HG02852 (cell line): ENCODE data around the gene INHA.
A peak's percentile ranks its signal among the peaks of the same experiment; 100 is the strongest.

Experiments
- ATAC-seq: cut with Tn5 transposase; IDR thresholded peaks from one replicate; pipeline ENCODE4 v1.9.1; 2021; ENCODE audit warnings: mild to moderate bottlenecking, moderate library complexity; ENCODE audit not compliant: unreplicated experiment

INHA gene, protein sequence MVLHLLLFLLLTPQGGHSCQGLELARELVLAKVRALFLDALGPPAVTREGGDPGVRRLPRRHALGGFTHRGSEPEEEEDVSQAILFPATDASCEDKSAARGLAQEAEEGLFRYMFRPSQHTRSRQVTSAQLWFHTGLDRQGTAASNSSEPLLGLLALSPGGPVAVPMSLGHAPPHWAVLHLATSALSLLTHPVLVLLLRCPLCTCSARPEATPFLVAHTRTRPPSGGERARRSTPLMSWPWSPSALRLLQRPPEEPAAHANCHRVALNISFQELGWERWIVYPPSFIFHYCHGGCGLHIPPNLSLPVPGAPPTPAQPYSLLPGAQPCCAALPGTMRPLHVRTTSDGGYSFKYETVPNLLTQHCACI

DNA sequence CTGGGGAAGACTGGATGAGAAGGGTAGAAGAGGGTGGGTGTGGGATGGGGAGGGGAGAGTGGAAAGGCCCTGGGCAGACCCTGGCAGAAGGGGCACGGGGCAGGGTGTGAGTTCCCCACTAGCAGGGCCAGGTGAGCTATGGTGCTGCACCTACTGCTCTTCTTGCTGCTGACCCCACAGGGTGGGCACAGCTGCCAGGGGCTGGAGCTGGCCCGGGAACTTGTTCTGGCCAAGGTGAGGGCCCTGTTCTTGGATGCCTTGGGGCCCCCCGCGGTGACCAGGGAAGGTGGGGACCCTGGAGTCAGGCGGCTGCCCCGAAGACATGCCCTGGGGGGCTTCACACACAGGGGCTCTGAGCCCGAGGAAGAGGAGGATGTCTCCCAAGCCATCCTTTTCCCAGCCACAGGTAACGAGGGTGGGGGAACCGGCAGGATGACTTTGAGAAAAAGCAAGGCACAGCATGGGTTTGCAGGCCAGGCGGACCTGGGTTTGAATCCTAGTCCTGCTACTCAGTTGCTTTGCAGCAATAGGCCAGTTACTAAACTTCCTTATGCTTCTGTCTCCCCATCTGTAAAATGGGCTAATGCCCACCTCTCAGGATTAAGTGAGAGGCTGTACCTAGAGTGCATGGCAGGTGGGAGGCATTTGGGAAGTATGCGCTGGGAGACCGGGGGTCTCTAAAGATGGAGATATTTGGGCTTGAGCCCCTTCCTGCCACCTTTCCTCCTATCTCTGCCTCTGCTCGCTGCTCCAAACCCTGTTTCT is at the start of gene INHA:
TSS of gene INHA (plus strand) at position 74 of the 765 bp plus-strand sequence. CDS start at position 139, 65 bp downstream.
- no peak for ATAC-seq

DNA sequence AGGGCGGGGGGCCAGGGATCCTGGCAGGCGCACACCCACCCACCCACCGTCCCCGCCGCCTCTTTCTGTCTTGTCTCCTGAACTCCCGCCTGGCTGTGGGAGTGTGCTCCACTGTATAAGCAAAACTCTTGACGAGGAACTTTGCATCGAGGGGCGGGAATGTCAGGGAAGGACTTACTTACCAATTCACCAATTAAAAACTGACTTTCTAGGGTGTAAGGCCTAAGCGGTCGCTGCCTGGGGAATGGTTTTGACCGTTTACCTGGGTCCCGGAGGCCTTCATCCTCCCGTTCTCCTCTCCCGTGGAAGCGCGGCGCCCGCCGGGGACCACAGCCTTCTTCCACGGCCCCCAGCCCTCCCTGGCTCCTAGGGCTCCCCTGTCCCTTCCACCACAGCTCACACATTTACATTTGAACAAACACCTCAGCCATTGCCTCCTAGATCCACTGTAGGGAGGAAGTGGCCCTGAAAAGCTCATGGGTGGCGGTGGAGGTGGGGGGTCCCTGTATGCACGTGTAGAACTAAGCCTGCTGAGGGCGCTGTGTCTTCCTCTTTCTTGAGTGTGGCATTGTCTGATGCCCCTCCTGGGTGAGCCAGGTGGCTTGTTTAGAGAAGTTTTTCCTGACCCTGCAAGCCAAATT is 49.0 kb upstream of the INHA start:
- ATAC-seq = no peak

DNA sequence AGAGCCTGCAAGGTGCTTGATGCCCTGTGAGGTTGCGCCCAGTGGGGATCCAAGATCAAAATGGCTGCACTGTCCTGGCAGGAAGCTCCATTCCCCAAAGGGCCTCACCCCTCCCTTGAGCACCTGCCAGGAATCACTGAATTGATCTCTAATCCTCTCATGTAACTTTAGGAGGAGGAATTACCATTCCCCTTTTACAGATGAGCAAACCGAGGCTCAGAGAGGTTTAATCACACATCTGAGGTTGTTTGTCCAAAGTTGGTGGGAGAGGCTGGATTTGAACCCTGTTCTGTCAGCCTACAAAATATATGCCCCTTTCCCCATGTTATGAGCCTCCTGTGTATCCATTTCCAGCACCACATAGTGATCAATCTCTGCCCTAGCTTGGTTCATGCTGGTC is 47.3 kb upstream of the INHA start:
- no peak for ATAC-seq

DNA sequence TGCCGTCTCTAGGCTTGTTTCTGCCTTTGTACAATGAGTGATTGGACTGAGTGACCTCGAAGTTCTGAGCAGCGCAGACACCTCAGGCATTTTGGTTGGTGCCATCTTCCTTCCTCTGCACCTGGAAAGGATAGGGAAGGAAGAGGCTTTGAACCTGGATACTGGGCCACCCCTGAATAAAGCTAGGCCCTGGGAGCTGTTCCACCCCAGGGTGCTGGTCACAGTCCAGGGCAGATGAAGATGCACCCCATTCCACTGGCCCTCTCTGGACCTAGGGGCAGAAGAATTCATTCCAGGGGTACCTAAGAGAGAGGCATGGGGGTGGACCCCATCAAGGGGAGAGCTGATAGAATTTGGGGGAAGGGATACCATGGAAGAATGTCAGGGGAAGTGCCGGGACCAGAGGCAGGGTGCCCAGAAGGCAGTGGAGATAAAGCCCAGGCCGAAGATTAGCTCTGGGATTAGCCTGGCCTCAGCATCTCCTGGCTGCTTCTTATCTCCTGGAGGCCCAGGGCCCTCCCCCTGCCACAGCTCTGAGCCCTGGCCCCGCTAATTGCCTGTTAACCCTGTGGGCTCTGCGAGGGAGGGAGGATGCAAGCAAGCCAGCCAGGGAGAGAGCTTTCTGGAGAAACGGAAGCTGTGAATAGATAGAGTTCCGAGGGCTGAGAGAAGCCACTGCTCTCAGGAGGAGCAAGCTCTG is 46.4 kb upstream of the INHA start:
- ATAC-seq = no peak

DNA sequence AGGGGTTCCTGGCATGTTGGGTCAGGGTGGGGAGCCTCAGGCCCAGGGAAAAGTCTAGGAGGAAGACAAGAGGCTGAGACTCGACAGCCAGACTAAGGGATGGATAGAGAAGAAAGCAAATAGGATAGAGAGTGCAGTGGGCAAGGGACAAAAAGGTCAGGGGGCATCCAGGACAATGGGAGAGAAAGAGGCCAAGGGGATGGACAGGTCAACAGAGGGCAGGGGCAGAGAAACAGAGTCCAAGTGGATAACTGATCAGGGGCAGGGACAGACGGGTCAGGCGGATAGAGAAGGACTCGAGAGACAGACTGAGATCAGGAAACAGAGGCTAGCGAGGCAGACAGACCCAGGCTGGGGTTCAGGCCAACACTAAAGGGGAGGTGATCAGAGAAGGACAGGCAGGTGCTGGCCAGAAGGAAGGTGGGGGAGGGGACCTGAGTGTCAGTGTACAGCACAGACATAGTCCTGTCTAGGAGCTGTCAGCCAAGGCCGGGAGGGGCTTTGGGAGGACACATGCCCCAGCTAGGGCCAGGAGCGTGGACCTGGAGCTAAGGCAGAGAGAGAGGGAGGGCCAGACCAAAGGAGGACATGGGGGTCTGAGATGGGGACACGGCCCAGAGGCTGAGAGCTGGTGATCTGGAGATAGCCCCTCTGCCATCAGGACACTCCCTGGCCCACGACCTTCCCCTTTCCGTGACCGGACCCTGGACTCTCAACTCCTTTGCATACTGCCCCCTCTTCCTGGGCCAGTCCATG is 45.6 kb upstream of the INHA start:
- ATAC-seq = no peak

DNA sequence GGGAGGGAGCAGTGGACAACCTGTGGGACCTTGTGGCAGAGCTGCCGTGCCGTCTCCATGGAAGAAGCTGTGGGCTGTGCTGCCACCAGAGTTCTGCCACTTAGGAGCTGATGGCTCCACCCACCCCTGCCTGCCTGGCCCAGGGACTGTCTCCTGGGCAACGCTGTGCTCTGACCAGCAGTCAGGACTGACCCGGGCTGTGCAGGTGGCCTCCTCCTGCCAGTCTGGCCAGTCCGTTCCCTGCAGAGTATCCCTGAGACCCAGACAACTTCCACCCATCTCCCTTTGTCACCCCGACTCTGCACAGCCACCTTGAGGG is 45.1 kb upstream of the INHA start:
- no peak for ATAC-seq

DNA sequence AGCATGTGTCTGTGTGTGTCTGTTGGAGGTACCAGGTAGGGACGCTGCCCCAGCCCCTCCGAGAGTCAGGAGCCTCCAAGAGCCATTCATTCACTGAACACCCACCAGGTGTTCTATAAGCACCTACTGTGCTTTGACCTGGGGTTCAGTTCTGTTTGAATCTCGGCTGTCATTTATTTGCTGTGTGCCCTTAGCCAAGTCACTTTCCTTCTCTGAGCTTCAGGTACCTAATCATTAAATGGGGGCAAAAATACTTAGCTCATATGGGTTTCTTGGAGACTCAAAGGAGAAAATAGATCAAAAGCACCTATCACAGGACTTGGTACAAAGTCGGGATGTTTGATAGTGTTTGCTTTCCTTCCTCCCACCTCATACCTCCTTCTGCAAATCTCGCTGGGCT is 44.6 kb upstream of the INHA start:
- ATAC-seq = no peak

DNA sequence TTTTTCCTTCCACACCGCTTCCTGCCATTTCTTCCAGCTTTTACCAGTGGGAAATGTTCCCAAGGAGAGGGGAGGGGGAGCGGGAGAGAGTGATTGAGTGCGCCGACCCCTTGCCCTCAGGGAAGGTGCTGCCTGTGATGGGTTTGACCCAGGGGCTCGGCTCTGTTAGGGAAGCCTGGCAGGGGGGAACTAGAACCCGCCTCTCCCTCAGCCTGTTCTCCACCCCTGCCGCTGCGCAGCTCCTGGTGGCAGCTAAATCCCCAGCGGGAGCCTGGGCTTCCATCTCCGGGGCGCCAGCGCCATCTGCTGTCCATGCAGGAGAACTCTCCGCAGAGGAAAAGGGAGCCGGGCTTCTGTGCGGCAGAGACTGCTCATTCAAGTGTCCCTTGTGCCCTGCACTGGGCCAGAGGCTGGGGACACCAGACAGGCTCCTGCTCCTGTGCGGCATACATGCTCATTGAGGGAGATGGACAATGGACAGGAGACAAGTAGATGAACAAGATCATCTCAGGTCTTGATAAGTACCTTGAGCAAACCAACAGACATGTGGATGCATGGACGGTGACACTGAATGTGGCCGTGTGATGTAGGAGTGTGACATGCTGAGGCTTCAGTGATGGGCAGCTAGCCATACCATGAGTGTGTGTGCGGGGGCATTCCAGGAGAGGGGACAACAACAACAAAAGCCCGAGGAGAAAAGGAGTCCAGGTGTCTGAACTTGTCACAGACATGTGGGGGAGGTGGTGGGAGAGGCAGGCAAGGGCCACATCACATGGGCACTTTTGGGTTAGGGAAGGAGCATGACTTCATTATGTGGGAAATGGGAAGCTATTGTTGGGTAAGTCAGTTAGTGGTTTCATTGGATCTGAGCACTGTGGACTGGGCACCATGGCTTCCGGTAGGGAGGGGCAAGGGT is 41.8 kb upstream of the INHA start:
- ATAC-seq = peak; percentile 90

DNA sequence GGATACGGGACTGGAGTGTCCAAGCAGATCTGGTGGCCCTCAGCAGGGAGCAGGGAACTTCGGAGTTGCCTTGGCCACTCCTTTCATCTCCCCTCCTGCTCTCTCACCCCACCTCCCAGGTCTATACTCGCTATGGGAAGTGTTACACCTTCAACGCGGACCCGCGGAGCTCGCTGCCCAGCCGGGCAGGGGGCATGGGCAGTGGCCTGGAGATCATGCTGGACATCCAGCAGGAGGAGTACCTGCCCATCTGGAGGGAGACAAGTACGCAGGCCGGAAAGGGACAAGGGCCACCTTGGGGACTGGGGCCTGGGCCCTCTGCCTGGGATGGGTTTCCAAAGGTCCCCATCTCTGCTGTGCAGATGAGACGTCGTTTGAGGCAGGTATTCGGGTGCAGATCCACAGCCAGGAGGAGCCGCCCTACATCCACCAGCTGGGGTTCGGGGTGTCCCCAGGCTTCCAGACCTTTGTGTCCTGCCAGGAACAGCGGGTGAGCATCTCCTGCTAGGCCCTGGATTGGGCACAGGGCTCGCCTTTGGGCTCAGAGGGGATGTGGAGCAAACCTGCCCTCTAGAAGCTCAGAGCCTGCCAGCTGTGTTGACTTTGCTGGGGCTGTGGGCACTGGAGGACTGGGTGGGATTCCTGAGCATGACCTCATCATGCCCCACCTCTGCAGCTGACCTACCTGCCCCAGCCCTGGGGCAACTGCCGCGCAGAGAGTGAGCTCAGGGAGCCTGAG is 40.3 kb upstream of the INHA start:
- ATAC-seq = no peak

DNA sequence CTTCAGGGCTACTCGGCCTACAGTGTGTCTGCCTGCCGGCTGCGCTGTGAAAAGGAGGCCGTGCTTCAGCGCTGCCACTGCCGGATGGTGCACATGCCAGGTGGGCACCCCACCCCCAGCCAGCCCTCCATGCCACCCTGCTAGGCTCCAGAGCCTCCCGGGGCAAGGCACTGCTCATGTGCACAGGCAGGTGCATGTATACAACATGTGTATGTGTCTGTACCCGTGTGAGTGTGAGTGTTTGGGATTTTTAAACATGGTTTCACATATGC is 39.8 kb upstream of the INHA start:
- no peak for ATAC-seq

DNA sequence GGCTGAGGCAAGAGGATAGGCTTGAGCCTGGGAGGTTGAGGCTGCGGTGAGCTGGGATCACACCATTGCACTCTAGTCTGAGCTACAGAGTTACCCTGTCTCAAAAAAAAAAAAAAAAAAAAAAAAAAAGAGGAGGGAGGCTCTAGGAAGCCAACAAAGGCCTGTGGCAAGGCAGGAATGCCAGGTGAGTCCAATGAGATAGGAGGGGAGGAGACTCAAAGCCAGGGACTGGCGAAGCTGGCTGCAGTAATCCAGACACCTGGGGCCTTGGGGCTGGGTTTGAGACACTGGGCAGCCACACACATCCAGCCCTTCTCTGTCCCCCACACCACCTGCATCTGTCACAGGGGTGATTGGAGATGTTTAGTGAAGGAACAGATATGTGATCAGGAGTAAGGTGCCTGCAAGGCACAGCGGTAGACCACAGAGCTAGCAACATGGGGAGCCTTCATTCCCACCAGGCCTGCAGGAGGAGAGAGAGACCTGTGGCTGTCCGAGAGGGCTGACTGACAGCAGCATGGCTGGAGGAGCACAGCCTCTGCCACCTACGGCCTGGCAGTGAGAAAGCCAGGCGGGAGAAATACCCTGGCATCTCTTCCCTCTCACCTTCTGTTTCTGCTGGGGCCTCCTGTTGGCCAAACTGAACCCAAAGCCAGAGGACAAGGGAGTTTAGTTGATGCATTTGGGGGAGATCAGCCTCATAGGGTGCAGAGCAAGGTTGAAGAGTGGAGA is 38.0 kb upstream of the INHA start:
- ATAC-seq = no peak

DNA sequence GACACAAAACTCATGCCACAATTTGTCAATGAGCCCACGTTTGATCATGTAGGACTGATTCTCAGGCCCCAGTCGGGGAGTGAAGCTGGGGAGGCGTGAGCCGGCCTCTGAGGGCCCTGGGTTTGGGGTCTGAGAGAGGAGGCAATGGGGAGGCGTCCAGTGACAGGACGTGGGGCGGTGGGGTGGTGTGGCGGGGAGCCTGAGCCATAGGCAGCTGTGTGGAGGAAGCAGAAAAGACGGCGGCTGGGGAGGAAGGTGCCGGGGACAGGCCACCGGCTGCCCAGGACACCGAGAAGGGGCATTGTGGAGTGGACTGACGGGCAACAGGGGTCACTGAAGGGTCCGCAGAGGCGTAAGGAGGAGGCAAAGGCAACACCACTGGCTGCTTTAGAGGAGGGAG is 35.7 kb upstream of the INHA start:
- no peak for ATAC-seq

DNA sequence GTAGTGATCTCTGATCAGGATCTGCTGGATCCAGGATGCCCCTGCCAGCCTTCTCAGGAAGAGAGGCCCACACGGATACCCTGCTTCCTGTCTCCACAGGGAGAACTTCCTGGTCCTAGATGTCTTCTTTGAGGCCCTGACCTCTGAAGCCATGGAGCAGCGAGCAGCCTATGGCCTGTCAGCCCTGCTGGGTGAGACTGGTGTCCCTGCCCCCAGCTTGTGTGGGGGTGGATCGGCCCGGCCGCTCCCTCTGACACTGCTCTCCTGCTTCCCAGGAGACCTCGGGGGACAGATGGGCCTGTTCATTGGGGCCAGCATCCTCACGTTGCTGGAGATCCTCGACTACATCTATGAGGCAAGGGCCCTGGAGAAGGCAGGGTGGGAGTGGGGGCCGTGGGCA is 35.1 kb upstream of the INHA start:
- no peak for ATAC-seq

DNA sequence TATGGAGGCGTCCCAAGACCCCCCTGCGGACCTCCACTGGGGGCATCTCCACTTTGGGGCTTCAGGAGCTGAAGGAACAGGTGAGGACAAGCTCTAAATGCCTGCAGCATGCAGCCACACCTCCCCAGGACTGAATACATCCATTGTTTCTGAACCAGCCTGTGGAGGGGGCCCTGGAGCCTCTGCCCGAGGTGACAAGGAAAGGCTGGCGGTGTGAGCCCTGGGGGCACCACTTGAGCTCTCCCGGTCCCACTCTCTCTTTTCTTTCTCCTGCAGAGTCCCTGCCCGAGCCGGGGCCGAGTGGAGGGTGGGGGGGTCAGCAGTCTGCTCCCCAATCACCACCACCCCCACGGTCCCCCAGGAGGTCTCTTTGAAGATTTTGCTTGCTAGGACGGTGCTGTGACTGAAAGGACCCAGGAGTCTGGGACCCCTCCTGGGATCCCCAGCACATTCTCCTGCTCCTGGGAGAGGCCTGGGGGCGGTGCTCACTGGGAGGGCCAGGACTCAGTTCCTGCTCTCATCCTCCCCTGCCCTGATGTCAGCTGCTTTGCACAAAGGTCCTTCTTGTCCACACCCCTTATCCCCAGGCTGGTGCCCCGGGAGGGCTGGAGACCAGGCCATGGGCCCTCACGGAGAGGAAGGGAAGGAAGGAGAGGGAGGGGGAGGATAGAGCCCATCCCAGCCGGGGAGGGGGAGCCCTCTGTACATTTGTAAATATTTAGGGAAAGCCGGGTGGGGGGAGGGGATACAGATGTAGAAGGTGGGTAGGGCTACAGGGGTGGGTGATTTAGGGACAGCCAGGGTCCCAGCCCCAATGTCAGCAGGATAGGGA is 34.2 kb upstream of the INHA start:
- no peak for ATAC-seq

DNA sequence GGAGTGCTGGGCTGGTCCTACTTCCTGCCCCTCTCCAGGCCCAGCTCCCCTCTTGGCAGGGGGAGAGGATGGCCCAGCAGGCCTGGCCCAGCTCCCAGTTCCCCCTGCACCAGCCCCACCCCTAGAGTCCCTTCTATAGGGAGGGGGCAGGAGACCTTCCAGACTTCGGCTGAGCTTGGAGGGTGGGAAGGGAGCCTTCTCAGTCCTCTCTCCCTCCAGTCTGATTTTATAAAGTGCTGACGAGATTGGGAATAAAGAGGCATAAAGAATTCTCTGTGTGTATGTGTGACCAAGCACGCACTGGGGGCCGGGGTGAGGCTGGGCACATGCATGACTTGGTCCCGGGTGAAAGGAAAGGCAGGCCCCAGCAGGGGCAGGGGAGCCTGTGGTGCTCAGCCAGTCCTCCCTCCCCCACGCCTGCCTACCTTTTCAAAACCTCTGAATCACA is 33.6 kb upstream of the INHA start:
- ATAC-seq = no peak

DNA sequence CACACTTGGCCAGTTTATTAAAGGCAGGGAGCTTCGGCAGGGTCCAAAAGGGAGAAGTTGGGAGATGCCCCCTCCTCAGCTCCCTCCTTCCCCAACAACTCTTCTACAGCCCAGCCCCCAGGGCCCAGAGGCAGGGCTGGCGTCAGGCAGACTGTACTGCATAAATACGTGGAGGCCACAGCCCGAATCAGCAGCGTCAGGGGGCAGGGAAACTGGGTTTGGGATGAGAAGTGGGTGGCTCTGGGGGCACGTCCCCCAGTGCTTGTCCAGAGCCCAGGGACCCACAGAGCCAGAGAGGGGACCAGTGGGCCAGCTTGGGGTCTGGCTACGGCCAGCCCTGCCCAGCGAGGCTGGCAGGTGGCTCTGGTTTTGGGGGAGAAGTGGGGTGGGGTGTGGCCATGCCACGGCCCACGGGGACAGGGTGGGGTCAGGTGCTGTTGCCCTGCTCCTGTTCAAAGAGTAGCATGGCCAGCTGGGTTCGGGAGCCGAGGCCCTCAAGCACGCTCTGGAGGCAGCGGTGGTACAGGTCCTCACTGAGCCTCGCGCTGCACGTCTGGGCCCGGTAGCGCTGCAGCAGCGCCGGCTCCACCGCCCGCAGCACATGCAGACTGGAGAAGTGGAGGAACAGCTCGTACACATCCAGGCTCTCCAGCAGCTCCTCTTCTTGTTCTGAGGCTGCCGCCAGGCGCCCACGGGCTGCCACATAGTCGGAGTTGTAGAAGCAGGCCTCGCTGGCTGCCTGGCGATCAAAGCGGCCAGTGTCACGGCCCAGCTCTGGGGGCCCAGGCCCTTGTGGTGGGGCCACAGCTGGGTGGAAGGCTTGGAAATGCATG is 32.9 kb upstream of the INHA start:
- no peak for ATAC-seq
